ENCODE data around the gene CAVIN2.
A peak's percentile ranks its signal among the peaks of the same experiment; 100 is the strongest.

The CAVIN2 gene, protein sequence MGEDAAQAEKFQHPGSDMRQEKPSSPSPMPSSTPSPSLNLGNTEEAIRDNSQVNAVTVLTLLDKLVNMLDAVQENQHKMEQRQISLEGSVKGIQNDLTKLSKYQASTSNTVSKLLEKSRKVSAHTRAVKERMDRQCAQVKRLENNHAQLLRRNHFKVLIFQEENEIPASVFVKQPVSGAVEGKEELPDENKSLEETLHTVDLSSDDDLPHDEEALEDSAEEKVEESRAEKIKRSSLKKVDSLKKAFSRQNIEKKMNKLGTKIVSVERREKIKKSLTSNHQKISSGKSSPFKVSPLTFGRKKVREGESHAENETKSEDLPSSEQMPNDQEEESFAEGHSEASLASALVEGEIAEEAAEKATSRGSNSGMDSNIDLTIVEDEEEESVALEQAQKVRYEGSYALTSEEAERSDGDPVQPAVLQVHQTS

DNA sequence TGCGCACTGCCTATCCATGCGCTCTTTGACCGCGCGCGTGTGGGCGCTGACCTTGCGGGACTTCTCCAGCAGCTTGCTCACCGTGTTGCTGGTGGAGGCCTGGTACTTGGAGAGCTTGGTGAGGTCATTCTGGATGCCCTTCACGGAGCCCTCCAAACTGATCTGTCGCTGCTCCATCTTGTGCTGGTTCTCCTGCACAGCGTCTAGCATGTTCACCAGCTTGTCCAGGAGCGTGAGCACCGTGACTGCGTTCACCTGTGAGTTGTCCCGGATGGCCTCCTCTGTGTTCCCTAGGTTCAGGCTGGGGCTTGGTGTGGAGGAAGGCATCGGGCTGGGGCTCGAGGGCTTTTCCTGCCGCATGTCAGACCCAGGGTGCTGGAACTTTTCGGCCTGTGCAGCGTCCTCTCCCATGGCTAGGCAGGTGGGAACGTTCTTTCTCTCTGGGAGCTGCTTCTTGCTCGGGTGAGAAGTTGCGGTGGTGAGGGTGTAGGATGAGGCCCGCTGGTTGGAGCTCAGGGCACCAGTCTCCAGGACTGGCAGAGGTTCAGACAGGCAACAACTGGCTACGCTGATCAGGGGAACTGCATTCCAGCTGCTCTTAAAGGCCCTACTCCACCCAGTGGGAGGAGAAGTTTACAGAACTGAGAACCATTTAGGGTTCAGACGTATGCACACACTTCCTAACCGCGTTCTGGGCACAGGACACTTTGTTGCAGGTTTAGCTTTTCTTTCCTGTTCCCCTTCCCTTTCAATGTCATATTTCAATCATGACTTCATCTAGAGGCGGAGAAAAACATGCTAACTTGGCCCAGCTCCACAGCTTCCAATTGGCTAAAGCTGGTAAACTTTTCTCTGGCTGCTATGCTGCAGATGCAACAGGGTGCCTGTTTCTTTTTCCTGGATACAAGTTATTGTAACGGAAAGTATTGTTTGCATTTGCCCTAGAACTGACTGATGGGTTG, at the start of gene CAVIN2:
Gene CAVIN2 (minus strand): TSS at position 574 of the 962 bp plus-strand sequence. CDS start 163 bp downstream, at position 411.
- DNase-seq (ENCODE audit: low spot score), result no peak

DNA sequence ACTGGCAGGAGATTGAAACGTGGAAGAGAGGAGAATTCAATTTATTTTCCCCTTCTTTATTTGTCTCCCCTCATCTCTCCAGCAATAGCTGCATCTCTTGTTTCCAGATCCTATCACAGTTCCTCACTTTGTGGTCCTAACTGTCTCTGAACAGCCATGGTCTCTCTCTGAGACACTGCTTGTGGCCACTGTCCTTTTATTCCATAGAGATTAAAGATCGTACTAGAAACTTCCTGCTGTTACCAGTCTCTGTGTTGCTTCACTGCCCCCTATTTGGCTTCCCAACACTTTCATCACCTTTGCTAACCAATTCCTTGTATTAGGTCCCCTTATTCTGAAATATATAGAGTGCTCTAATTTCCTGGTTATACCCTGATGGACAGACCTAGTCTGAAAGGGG, 48.9 kb upstream of the CAVIN2 start:
- DNase-seq (ENCODE audit: low spot score), result no peak

DNA sequence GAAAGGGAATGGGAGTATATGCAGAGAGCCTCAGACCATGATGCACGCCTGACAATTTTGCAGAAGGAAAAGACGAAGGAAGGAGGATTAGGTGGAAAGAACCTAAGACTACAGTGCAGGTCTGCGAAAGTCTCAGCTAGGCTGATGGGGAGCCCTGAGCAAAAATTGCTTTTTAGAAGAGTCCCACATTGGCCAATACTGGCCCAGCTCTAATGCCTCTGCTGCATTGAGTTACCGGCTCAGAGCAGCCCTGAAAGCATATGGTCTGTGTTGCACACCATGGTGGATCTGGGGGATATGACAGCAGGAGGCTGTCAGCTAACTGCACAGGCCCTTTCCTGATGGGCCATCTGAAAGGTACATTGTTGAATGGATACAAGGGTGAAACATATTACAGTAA, 48.3 kb upstream of the CAVIN2 start:
- no peak for DNase-seq (ENCODE audit: low spot score)

DNA sequence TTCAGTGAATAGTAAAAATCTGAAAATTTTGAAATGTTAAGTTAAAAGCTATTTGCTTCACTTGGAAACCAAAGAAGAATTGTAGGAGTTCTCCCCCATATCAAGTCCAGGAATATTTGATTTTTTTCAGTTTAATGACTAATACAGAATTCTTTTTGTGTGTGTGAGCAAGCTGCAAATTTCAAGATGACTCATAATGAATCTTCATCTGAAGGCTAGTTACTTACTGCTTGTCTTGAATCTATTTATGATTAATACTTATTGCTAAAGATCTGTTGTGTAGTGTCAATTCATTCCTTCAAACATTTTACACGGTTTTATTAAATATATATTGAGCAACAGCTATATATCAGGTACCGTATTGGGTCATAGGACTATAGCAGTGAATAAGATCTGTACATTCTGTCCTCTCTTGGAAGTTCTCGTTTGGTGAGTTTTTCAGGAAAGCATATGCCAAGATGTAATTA, 47.8 kb upstream of the CAVIN2 start:
- no peak for DNase-seq (ENCODE audit: low spot score)

DNA sequence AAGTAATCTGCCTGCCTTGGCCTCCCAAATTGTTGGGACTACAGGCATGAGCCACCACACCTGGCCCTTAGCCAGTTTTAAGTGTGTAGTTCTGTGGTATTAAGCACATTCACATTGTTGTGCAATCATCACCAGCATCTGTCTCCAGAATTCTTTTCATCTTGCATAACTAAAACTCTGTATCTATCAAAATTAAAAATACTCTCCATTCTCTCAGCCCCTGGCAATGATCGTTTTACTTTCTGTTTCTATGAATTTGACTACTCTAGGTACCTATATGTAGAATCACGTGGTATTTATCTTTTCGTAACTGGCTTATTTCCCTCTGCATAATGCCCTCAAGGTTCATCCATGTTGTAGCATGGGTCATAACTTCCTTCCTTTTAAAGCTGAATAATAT, 45.5 kb upstream of the CAVIN2 start:
- no peak for DNase-seq (ENCODE audit: low spot score)

DNA sequence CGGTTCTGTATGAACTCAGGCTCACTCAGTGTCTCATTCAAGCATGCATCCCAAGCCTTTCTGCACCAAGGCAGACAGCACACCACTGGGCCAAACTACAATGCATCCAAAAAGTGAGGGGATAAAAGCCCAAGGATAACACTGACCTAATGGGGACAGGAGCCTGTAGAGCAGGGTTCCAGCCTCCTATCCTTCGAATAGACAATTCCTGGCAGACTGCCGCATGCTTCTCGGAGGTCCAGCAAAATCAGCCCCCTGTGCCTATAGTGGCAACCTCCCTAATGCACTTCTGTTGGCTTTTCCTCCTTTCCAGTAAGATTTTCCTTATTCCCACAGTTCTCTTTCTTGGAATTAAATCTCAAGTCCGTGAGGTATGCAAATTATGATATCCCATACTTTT, 44.8 kb upstream of the CAVIN2 start:
- no peak for DNase-seq (ENCODE audit: low spot score)

DNA sequence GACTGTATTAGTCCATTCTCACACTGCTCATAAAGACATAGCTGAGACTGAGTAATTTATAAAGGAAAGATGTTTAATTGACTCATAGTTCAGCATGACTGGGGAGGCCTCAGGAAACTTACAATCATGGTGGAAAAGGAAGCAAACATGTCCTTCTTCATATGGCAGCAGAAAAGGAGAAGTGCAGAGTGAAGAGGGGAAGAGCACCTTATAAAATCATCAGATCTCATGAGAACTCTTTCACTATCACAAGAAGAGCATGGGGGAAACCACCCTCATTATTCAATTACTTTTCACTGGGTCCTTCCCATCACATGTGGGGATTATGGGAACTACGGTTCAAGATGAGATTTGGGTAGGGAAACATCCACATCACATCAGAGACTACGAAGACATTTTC, 43.0 kb upstream of the CAVIN2 start:
- DNase-seq (ENCODE audit: low spot score), result no peak

DNA sequence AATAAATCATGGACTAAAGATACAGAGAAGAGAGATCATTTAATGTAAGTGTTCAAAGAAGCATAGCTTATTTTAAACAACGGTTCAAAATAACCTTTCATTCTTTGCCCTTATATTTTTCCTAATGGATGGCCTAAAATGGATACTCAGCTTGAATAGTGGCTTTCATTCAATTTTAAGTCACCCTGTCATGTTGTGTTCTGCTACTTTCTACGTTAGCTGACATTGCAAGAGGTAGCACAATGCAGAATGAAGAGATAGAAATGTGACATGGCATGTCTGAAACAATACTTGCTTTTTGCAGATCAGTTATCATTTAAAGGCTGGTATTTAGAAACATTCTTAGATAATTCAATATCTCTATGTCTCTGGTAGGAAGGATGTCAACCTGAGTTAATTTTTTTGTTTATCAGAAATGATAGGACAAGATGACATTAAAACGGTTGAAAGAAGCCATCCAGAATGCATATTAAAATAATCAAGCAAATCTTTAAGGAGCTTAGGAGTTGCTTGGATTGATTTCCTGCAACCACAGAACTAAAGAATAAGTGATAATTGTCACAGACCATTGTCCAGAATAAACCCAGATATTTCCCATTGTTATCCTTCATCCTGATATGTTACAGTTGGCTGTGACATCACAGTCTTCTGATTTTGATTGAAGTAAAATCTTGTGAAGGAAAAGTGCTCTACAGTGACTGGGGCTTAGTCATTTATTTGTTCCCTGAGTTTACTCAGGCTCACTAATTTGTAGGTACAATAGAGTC, 41.7 kb upstream of the CAVIN2 start:
- no peak for DNase-seq (ENCODE audit: low spot score)

DNA sequence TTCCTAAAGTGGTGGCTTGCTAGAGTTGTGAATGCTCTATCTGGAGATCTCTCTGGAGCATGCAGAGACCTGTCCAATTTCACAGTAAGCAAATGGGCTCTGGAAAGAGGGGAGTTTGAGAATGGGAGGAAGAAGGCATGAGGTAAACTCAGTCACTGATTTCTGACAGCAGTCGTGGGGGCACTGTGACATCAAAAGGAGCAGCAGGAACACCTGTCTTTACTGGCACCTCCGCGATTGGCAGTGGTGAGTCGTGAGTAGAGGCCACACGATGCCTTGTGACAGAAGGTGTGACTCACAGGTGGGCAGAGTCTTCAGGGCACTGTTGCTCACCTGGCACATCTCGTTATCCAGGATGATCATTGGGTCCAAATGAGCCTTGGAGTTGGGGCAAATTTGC, 38.8 kb upstream of the CAVIN2 start:
- no peak for DNase-seq (ENCODE audit: low spot score)

DNA sequence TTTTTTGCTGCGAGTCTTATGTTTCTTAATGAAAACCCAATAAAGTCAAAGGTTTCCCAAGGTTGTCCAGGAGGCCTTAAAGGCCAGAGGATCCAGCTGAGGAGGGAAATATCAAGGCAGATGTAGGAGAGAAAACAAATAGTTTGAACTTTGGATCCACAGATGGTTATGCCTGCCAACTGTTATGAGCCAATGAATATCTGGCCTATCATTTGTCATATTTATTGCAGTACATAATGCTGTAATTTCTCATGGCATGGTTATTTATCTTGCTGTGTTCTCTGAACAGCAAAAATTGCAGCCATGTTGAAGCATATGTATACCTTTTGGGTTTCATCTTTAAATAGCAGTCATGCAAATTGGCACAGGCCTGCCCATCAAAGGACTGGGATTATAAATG, 38.2 kb upstream of the CAVIN2 start:
- DNase-seq (ENCODE audit: low spot score), result no peak

DNA sequence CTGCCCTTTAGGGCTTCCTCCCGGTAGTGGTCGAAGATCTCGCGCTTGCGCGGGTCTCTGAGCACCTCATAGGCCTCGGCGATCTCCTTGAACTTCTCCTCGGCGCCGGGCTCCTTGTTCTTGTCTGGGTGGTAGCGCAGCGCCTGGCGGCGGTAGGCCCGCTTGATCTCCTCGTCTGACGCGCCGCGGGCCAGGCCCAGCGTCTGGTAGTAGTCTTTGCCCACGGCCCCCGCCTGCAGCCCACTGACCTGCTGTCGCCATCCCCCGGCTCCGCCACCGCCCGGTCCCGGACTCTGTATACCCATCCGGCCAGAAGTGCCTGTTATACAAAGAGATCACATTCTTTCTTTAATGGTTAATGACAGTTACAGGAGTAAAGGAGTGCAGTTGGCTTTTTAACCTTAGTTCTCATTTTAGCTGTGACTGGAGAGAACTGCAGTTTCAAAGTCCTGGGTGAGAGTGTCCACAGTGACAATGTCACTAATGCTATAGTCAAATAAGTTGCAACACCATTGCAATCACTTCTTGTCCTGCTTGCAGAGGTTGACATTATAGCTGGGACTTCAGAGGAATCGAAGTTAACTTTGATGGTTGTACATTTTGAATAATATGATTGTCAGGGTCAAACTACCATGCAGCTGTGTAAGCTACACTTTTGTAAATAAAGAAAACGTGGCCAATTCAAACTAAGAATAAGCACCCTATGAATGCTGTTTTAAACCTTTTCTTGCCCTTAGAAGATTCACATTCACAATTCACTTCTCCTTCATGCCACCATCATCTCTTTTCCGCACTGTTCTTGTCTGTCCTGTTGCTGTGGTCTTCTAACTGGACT, 35.3 kb upstream of the CAVIN2 start:
- DNase-seq (ENCODE audit: low spot score), result peak; percentile 25

DNA sequence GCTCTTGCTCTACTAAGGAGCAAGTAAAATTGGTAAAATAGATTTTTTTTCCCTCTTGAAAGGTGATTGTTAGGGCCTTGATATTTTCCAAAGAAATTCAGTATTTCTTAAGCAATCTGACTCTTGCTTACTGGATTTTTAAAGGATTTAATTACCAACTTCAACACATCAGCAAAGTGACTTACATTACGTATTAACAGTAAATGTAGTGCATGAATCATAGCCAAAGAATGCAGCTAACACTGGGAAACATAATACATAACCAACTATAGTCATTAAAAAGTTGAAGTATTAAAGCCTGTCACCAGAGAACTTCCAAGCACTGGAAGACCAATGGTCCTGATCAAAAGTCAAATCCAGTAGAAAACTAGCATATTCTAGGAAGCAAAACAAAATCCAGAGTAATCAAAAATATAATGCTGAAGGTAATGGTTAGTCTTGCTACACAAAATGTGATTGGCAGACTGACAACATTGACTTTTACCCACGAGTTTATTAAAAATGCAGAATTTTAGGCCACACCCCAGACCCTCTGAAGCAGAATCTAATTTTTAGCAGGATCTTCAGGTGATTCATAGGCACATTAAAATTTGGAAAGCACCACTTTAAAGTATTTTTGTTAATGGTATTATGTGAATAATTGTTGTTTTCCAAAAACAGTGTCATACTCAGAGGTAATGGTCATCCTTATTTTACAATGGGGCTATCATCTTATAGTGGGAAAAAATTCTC, 31.8 kb upstream of the CAVIN2 start:
- DNase-seq (ENCODE audit: low spot score), result no peak

DNA sequence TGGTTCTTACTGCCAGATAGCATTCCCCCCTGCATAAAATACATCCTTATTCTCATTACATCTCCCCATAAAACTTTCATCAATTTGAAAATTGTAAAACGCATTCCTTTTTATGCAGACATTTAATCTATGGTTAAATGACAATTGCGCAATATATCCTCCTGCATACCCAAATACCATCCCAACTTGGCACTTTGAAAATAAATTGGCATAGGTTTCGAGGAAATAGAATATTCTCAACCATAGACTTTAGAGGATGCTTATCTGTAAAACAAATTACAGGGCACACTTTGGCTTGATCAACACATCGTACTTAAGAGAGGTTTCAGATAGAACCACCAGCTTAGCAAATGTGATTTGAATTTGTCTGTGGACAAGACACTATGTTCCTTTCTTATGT, 31.0 kb upstream of the CAVIN2 start:
- no peak for DNase-seq (ENCODE audit: low spot score)

DNA sequence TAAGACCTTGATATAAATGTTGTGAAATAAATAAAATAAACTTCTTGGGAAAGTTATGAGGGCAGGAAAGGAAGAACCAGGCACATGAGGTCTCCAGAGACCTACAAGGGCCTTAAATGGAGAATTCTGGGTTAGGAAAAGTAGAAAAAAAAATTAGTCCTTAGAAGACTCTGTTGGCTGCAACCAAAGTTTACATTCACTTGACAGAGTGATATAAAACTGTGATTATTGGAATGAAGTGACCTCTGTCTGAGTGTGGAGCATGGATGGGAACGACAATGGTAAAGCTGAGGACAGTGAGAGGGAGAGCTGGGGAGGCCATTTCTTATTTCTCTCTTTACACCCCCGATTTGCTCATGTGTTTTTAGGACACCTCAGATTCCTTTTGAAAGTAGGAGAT, 29.0 kb upstream of the CAVIN2 start:
- no peak for DNase-seq (ENCODE audit: low spot score)

DNA sequence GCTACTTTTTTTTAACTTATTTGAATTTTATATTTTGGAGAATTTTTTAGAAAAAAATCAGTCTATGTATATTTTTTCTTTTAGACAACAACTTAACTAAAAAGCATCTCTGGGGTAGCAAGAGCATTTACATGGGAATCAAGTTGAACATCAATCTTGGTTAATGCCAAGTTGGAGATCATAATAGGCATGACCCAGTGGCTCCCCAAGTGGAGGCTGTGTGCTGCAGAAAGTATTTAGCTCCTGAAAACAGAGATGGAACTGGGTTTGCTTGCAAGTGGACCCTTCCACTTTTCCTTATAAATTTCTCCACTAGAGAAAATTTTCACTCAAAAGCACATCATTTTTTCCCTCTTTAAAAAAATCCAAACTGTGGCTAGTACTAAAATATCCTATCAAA, 23.9 kb upstream of the CAVIN2 start:
- DNase-seq (ENCODE audit: low spot score), result no peak

DNA sequence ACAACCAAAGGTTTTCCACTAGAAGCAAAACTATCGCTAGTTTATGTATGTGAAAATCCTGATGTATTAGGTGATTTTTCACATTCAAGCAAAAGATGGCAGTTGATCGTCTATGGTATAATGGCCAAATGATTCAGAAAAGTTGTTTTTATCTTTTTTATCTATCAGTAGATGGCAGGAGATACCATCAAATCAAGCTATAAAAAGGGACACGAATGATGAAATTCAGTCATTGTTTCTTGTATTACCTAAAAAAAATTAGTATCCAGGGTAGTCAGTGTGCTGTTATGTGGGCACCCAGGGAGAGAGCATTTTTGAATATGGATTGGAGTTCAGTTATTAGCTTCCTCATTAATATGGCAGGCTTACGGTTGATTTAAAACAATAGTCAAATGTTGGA, 22.9 kb upstream of the CAVIN2 start:
- no peak for DNase-seq (ENCODE audit: low spot score)

DNA sequence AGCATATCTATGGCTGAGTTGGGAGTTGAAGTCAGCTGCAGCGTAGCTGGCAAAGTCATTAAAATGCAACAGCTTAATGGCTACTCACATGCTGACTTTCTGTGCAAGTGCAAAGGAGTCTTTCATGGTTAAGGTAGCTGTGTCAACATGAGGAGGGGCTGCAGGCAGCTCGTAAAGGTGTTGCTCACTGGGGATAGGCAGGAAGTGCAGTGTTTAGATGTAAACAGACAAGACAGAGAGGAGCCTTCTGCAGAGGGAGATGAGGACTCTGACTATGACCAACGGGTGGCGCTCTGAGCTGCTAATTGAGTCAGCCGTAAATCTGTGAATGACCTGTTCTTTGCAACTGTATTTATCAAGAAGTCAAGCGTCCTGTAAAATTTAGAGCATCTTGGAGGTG, 22.3 kb upstream of the CAVIN2 start:
- DNase-seq (ENCODE audit: low spot score), result peak; percentile 39

DNA sequence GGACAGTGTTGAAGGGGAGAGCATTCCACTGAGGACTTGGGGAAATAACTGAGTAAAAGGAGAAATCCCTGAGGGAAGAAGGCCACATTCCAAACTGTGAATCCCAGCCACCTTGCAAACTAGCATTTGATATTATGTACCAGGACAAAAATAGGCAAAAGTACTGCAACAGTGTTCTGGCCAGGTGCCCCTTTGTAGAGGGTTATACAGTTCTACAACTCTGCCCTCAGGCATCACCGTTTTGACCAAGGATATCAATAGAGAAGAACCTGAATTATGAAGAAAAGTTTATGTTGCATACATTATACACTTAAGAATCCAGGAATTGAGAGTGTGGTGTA, 20.6 kb upstream of the CAVIN2 start:
- DNase-seq (ENCODE audit: low spot score), result no peak

DNA sequence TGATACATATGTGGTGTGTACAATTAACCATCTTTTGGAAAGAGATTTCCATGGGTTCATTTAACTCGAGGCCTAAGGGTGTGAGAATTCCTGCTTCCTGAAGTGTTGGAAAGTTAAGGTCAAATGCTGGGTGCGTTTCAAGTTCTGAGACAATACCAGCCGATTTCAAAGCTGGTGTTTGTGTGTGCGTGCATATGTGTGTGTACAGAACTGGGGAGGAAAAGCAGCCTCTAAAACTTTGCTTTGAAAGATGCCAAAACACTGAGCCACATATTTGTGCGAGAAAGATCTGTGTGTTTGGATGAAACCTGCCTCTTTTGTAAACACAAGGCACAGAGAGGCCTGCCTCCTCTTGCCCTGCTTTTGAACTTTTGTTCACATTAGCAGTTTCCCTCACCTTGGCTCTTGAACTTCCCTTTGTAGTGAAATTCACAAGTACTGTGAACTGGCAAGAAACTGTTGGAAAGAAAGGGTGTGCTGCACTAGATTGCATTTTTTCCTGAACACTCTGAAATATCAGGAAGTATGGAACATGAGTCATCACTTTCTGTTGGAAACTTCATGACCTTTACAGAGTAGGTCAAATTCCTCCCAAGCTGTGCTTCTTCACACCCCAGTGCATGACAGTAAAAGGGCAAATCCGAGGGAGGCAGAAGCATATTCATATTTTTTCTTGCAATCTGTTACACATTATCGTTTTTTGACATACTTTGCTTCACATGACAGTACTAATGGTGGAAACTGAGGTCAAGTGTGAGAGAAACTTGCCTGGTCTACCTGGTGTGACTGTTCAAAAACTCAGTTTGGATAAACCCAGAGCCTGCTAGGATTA, 20.0 kb upstream of the CAVIN2 start:
- no peak for DNase-seq (ENCODE audit: low spot score)

DNA sequence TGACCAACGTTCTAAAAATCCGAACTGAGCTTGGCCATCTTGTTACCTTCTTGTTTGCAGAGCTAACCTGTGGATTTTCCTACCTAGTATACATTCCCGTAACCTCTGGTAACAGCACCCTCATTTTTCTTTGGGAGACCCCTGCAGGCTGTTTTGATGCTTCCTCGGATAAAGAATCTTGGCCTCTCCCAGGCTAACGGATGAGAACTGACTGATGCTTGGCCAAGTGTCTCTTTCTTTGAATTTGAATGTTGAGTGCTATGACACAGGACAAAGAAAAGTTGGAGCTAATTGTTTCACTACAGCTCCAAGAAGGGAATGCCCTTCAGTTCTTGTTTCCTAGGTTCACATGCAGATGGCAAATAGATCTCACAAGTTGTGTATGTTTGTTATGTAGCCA, 19.3 kb upstream of the CAVIN2 start:
- DNase-seq (ENCODE audit: low spot score), result no peak
